ENCODE data around the gene CNTN5. TPM values are rescaled to one million over a fixed set of nuclear protein-coding genes. Genes with fewer than 3 reads are reported as not detected.

CNTN5 gene
- total RNA-seq, 4 donors from 2014 or later, result 0.12 TPM; not detected in 3

- intact Hi-C loops (cut with DNase I), result no loop called here
- H3K27ac ChIP-seq, result no peak overlapping the region
Observed at GRCh38 chr11:99531468-99531867, 510.7 kb downstream of the CNTN5 start.

DNA sequence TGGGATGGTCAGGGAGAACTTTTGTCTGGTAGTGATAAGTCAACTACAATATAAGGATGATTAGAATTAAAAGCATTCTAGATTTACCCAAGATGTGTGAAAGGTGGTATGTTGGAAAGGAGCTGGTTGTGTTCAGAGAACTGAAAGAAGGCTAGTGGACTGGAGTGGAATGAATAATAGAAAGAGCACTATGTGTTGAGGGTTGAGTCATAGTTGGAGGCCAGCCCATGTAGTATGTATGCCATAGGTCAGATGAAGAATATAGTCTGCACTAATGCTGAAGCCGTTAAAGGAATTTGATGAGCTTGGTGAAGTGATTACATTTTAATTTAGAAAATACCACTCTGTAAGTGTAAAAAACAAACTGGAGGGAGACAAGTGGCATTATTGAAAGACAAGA lies 514.1 kb downstream of the CNTN5 start:
- 55 to 58% methylated on average over 1 of the region's 1 CpG for WGBS, 2 donors
- H3K4me3 ChIP-seq, result no peak overlapping the region
- intact Hi-C loops (cut with DNase I), result no loop called here
- no peaks in the 10 kb centered on the region for H3K36me3 ChIP-seq
- no peaks in the 10 kb centered on the region for H3K4me1 ChIP-seq
- no peak for TF ChIP-seq CTCF (IDR thresholded peaks at IDR 0.05)
- TF ChIP-seq POLR2A (IDR thresholded peaks at IDR 0.05), result no peak
- H3K9me3 ChIP-seq, result no peaks in the 10 kb centered on the region
- H3K27ac ChIP-seq, result no peak overlapping the region
- no peaks in the 10 kb centered on the region for H3K27me3 ChIP-seq
- no peak for DNase-seq

More at GRCh38 chr11:99531468-99531867, 510.7 kb downstream of the CNTN5 start:
- Histone ChIP-seq H3K9me3 (no peaks in the 10 kb centered on the region), H3K36me3 (no peaks in the 10 kb centered on the region), H3K4me1 (no peaks in the 10 kb centered on the region), H3K4me3 (no peak overlapping the region), H3K27me3 (no peaks in the 10 kb centered on the region)
- no peak for TF ChIP-seq CTCF (IDR thresholded peaks at IDR 0.05)
- TF ChIP-seq POLR2A (IDR thresholded peaks at IDR 0.05), result no peak
- 78 to 80% methylated on average over 3 to 11 of the region's 13 CpGs for WGBS, 2 donors
- no peak for DNase-seq

DNA sequence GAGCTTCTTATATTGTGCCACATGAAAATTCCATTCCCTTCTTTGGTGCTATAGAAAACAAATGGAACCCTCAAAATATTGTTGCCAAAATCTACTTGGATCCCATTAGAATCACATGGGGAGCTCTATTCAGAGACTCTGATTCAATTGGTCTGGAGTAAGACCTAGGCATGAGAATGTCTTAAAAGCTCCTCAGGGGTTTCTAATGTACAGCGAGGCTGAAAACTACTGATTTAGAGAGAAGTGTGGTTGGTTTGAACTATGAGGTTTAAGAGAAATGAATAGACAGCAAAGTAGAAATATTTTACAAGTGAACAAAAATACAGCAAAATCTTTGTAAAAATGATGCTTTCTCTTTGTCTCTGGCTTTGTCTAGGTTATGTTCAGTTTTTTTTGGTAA lies 514.7 kb downstream of the CNTN5 start:
- H3K27me3 ChIP-seq, result no peaks in the 10 kb centered on the region
- no peaks in the 10 kb centered on the region for H3K4me1 ChIP-seq
- TF ChIP-seq POLR2A (IDR thresholded peaks at IDR 0.05) (no peak), CTCF (IDR thresholded peaks at IDR 0.05) (no peak)
- intact Hi-C loops (cut with DNase I), result no loop called here
- H3K4me3 ChIP-seq, result no peak overlapping the region
- H3K27ac ChIP-seq, result no peak overlapping the region
- DNase-seq, result no peak
- no peaks in the 10 kb centered on the region for H3K36me3 ChIP-seq
- H3K9me3 ChIP-seq, result no peaks in the 10 kb centered on the region
- WGBS, 2 donors, result 46 to 71% methylated on average over 1 of the region's 1 CpG

GRCh38 chr11:99535819-99536218 lies 515.1 kb downstream of the CNTN5 start:
- H3K9me3 ChIP-seq, result no peaks in the 10 kb centered on the region
- no peak for DNase-seq
- H3K27me3 ChIP-seq, result no peaks in the 10 kb centered on the region
- 46 to 70% methylated on average over 2 of the region's 2 CpGs for WGBS, 2 donors
- H3K4me1 ChIP-seq, result no peaks in the 10 kb centered on the region
- H3K27ac ChIP-seq, result no peak overlapping the region
- intact Hi-C loops (cut with DNase I), result no loop called here
- TF ChIP-seq POLR2A (IDR thresholded peaks at IDR 0.05) (no peak), CTCF (IDR thresholded peaks at IDR 0.05) (no peak)
- H3K36me3 ChIP-seq, result no peaks in the 10 kb centered on the region
- H3K4me3 ChIP-seq, result no peak overlapping the region

DNA sequence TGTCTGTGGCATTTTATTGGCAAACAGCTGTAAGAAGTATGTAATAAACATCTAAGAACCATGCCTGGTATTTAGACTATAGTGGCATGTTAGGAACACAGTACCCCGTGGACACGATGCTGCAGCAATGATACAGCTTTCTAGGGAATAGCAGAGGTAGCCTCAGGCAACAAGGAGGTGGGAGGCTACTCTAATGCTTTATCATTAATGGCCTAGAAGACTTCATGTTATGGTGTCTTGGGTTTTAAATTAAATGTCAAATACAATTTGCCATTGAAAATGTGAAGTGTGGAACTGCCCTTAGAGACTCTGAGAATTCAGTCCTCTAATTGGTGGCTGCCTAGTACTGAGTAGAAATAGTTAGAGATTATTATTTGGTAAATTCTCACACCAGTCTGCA lies 516.9 kb downstream of the CNTN5 start:
- DNase-seq, result no peak
- WGBS, 2 donors, result 65 to 68% methylated on average over 2 of the region's 2 CpGs
- H3K27me3 ChIP-seq, result no peaks in the 10 kb centered on the region
- no peaks in the 10 kb centered on the region for H3K9me3 ChIP-seq
- no peak for TF ChIP-seq POLR2A (IDR thresholded peaks at IDR 0.05)
- no peak for TF ChIP-seq CTCF (IDR thresholded peaks at IDR 0.05)
- no peak overlapping the region for H3K4me3 ChIP-seq
- no peaks in the 10 kb centered on the region for H3K4me1 ChIP-seq
- no peak overlapping the region for H3K27ac ChIP-seq
- H3K36me3 ChIP-seq, result no peaks in the 10 kb centered on the region
- intact Hi-C loops (cut with DNase I), result no loop called here

Measured in esophagus squamous epithelium (tissue), 5 donors.